GM10248 (cell line): Measurements from ENCODE around the gene RHPN2.
"Not testable (repeated sequence)": the region's sequence is repeated elsewhere in the genome, so short reads cannot be mapped to it uniquely, and the experiment has no call there.

ENCODE experiments used
- CTCF ChIA-PET: fragments of 300-600 bp; sonication (Branson Sonifier 250); formaldehyde crosslinking; extraction: SDS; loops from one replicate; lab custom pipeline; 2021; ENCODE audit warnings: antibody characterized with exemption; lab: Yijun Ruan, JAX
- POLR2A ChIA-PET: fragments of 350-650 bp; sonication (Branson Sonifier 250); formaldehyde crosslinking; extraction: SDS; loops from one replicate; lab custom pipeline; 2020; ENCODE audit warnings: antibody characterized with exemption; lab: Yijun Ruan, JAX
- DNase-seq: peaks from one replicate; pipeline ENCODE4 v3.0.0; 2012; ENCODE audit errors: extremely low spot score
- TF ChIP-seq, protein P1 (sequence below): IDR thresholded peaks from 2 replicates; pipeline ENCODE4 v1.5.1; 2012; ENCODE audit warnings: mild to moderate bottlenecking, low read depth; ENCODE audit errors: extremely low read depth, missing control alignments, control extremely low read depth

RHPN2 gene

DNA sequence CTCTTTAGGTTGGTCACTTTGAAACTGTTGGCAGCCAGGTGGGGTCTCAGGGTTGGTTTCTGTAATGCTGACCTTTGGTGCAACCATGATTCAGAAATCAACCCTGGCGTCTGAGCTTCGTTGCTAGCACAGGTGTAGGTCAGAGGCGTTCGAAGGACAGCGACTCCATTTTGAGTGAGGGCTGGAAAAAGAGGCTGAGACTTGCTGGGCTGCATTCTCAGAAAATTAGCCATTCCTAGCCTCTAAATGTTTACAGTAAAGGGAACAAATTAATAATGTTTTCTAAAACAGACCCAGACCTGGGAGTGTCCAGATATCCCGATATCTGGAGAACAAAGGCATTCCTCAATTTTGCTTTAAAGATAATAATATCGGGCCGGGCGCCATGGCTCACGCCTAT is 29.2 kb downstream of the RHPN2 start:
- CTCF ChIA-PET = no interaction called here

GRCh38 chr19:33032218-33032781 is 32.4 kb downstream of the RHPN2 start:
- DNase-seq = no peak
- POLR2A ChIA-PET = no interaction called here
- TF ChIP-seq, protein P1, sequence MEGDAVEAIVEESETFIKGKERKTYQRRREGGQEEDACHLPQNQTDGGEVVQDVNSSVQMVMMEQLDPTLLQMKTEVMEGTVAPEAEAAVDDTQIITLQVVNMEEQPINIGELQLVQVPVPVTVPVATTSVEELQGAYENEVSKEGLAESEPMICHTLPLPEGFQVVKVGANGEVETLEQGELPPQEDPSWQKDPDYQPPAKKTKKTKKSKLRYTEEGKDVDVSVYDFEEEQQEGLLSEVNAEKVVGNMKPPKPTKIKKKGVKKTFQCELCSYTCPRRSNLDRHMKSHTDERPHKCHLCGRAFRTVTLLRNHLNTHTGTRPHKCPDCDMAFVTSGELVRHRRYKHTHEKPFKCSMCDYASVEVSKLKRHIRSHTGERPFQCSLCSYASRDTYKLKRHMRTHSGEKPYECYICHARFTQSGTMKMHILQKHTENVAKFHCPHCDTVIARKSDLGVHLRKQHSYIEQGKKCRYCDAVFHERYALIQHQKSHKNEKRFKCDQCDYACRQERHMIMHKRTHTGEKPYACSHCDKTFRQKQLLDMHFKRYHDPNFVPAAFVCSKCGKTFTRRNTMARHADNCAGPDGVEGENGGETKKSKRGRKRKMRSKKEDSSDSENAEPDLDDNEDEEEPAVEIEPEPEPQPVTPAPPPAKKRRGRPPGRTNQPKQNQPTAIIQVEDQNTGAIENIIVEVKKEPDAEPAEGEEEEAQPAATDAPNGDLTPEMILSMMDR = no peak

More for the DNA sequence above, 29.2 kb downstream of the RHPN2 start:
- TF ChIP-seq, protein P1 = no peak
- DNase-seq = no peak
- POLR2A ChIA-PET = no interaction called here

DNA sequence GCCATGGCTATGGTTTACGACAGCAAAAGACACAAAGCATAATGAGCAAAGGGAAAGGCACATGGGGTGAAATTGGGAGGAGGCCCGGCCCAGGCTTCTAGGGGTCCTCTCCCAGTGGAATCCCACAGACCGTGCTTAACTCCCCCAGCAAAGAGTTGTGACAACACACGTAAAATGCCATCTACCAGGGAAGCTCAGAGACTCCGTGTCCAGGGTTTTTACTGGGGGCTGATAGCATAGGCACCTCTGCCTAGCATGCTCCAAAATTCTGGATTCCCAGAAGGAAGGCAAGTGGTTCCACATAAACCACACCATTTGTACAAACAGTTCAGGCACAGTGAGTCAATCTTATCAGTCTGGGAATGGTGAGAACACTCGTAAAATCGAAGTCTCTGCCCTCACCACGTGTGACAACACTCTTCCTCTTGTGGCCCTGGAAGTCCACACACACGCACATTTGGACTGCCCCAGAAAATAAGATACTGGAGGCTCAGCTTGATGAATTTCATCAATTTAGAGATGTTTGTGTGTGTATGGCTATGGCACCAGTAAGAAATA is 34.9 kb downstream of the RHPN2 start:
- DNase-seq = no peak
- ChIA-PET POLR2A (no interaction called here), CTCF (no interaction called here)

More at GRCh38 chr19:33032218-33032781, 32.4 kb downstream of the RHPN2 start:
- CTCF ChIA-PET = interaction anchor here (1.3 kb wide), 1 partner anchor 56 kb away, joined by 3 read pairs; no protein-coding TSS in a partner anchor

GRCh38 chr19:33026602-33027001 is 38.1 kb downstream of the RHPN2 start:
- DNase-seq, POLR2A ChIA-PET, CTCF ChIA-PET: not testable (repeated sequence)

More for the DNA sequence above, 34.9 kb downstream of the RHPN2 start:
- TF ChIP-seq, protein P1 = no peak

- DNase-seq, CTCF ChIA-PET, POLR2A ChIA-PET: not testable (repeated sequence)
Observed at GRCh38 chr19:33025468-33026238, 39.0 kb downstream of the RHPN2 start.

DNA sequence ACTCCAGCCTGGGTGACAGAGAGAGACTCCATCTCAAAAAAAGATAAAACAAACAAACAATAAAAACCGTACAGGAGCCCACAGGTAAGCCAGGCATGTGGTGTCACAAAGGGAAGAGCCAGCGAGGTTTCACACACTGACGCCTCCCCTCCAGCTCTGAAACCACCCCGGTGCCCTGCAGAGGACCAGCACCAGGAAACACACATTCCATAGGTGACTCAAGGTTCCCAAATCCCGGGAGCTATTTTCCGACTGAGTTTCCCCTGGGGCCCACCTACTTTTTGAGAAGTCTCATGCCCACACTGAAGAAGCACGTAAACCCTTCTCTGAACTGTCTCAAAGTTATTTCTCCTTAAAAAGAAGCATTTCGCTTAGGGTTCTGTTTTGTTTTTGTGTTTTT is 40.3 kb downstream of the RHPN2 start:
- no peak for DNase-seq
- POLR2A ChIA-PET = no interaction called here

GRCh38 chr19:33022472-33023116 is 42.1 kb downstream of the RHPN2 start:
- CTCF ChIA-PET = interaction anchor here (1.2 to 1.7 kb wide), 2 partner anchors 8 to 29 kb away, joined by 3 to 5 read pairs; no protein-coding TSS in a partner anchor
- TF ChIP-seq, protein P1 = no peak
- POLR2A ChIA-PET = no interaction called here
- DNase-seq = no peak

More for the DNA sequence above, 40.3 kb downstream of the RHPN2 start:
- CTCF ChIA-PET = no interaction called here
- TF ChIP-seq, protein P1 = no peak

GRCh38 chr19:33010891-33011290 is 53.8 kb downstream of the RHPN2 start:
- CTCF ChIA-PET, POLR2A ChIA-PET, DNase-seq: not testable (repeated sequence)
